SK-N-MC (cell line): ENCODE measurements around the gene GALNT7.
A peak's percentile ranks its signal among the peaks of the same experiment; 100 is the strongest.

Source experiments
- DNase-seq: peaks from one replicate; pipeline ENCODE4 v3.0.0-alpha.2; 2011; ENCODE audit warnings: low read depth, low spot score
- H3K27ac ChIP-seq: fragments of 200-600 bp; sonication (generic); 2 replicates; pipeline ENCODE4 v1.5.1; 2016; ENCODE audit warnings: mixed run types
- H3K36me3 ChIP-seq: fragments of 200-600 bp; sonication (generic); 2 replicates; pipeline ENCODE4 v1.6.1; 2017; ENCODE audit warnings: antibody characterized with exemption, low read length, mixed read lengths; ENCODE audit not compliant: insufficient read depth
- H3K4me3 ChIP-seq: fragments of 200-600 bp; sonication (generic); 2 replicates; pipeline ENCODE4 v1.5.1; 2016
- H3K9ac ChIP-seq: fragments of 200-600 bp; sonication (generic); 2 replicates; pipeline ENCODE4 v1.8.0; 2017; ENCODE audit warnings: mixed run types, mixed read lengths; ENCODE audit not compliant: insufficient read length
- H3K9me3 ChIP-seq: fragments of 200-600 bp; sonication (generic); 2 replicates; pipeline ENCODE4 v1.6.1; 2017; ENCODE audit warnings: low read depth, mild to moderate bottlenecking, antibody characterized with exemption, low read length, moderate library complexity, mixed read lengths
- EZH2 ChIP-seq: fragments of 200-600 bp; sonication (generic); IDR thresholded peaks from one replicate; pipeline ENCODE4 v1.6.1; 2017; ENCODE audit warnings: antibody characterized with exemption
- FOXP2 ChIP-seq: optimal IDR thresholded peaks from 2 replicates; pipeline ENCODE3; 2011; ENCODE audit warnings: mild to moderate bottlenecking, moderate library complexity; ENCODE audit not compliant: insufficient read depth; ENCODE audit errors: extremely low read length, control extremely low read depth
- POLR2AphosphoS5 ChIP-seq: IDR thresholded peaks from 2 replicates; pipeline ENCODE4 v1.6.1; 2012; ENCODE audit warnings: mild to moderate bottlenecking, low read depth, low read length, borderline replicate concordance

Gene GALNT7

GRCh38 chr4:173333658-173334084, 165.1 kb downstream of the GALNT7 start:
- no peaks in the 10 kb centered on the region for H3K9me3 ChIP-seq
- H3K4me3 ChIP-seq, result peak overlapping the region; percentile 96
- H3K9ac ChIP-seq, result peak overlapping the region; percentile 99
- TF ChIP-seq FOXP2 (no peak), EZH2 (no peak), POLR2AphosphoS5 (no peak)
- peaks cover 47% of the 10 kb centered on the region for H3K36me3 ChIP-seq
- peak overlapping the region; percentile 93 for H3K27ac ChIP-seq
- DNase-seq, result no peak

- Histone ChIP-seq H3K9ac (peak within 1 kb of the TSS; percentile 99), H3K4me3 (peak within 1 kb of the TSS; percentile 96), H3K36me3 (peaks cover 41% of the 10 kb centered on the region), H3K9me3 (no peaks in the 10 kb centered on the region), H3K27ac (peak within 1 kb of the TSS; percentile 97)
- TF ChIP-seq EZH2, result no peak
- TF ChIP-seq POLR2AphosphoS5, result peak; percentile 99
- TF ChIP-seq FOXP2, result peak; percentile 40
- peak; percentile 99 for DNase-seq
Measured at GRCh38 chr4:173334085-173334890, 165.7 kb downstream of the GALNT7 start, which contains the start of gene HMGB2. HMGB2 (minus strand) TSS chr4:173334358; CDS start chr4:173333649, 709 bp downstream.

- Histone ChIP-seq H3K36me3 (peaks cover 33% of the 10 kb centered on the region), H3K9ac (peak overlapping the region; percentile 94), H3K4me3 (peak overlapping the region; percentile 96), H3K27ac (peak overlapping the region; percentile 97), H3K9me3 (no peaks in the 10 kb centered on the region)
- peak; percentile 78 for DNase-seq
- TF ChIP-seq FOXP2 (peak; percentile 99), POLR2AphosphoS5 (peak; percentile 88), EZH2 (no peak)
Measured at GRCh38 chr4:173334891-173335752, 166.5 kb downstream of the GALNT7 start.

DNA sequence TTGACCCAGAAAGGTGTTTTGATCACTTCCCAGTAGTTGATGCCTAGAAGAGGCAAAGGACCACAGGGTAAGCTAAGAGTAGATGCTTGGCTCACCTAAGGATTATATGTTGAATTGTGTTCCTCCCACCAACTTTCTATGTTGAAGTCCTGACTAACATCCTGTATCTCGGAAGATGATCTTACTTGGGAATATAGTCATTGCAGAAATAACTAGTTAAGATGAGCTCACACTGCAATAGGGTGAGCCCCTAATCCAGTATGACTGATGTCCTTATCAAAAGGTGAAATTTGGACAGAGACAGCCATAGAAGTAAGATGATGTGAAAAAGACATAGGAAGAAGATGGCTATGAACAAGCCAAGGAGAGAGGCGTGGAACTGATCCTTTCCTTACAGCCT, 168.9 kb downstream of the GALNT7 start:
- no peak for DNase-seq
- Histone ChIP-seq H3K4me3 (no peak overlapping the region), H3K9ac (no peak overlapping the region), H3K27ac (no peak overlapping the region), H3K9me3 (no peaks in the 10 kb centered on the region), H3K36me3 (peaks cover 10% of the 10 kb centered on the region)
- TF ChIP-seq FOXP2 (no peak), EZH2 (no peak), POLR2AphosphoS5 (no peak)

GRCh38 chr4:173343832-173344397, 175.3 kb downstream of the GALNT7 start:
- no peak for TF ChIP-seq FOXP2
- no peak for TF ChIP-seq EZH2
- TF ChIP-seq POLR2AphosphoS5, result no peak
- Histone ChIP-seq H3K4me3 (no peak overlapping the region), H3K9ac (no peak overlapping the region), H3K27ac (0 out of 2 replicates have a peak overlapping the region, but pooled peaks have one; percentile 9), H3K9me3 (no peaks in the 10 kb centered on the region), H3K36me3 (no peaks in the 10 kb centered on the region)
- no peak for DNase-seq

GRCh38 chr4:173345648-173346047, 177.0 kb downstream of the GALNT7 start:
- Histone ChIP-seq H3K36me3 (no peaks in the 10 kb centered on the region), H3K9ac (no peak overlapping the region), H3K9me3 (no peaks in the 10 kb centered on the region), H3K4me3 (no peak overlapping the region), H3K27ac (no peak overlapping the region; the same call in 1 of the 2 replicates)
- TF ChIP-seq POLR2AphosphoS5 (no peak), FOXP2 (no peak), EZH2 (no peak)
- no peak for DNase-seq

GRCh38 chr4:173346074-173346473, 177.5 kb downstream of the GALNT7 start:
- Histone ChIP-seq H3K36me3 (no peaks in the 10 kb centered on the region), H3K9ac (no peak overlapping the region), H3K27ac (no peak overlapping the region; the same call in 1 of the 2 replicates), H3K9me3 (no peaks in the 10 kb centered on the region), H3K4me3 (no peak overlapping the region)
- no peak for DNase-seq
- TF ChIP-seq POLR2AphosphoS5 (no peak), EZH2 (no peak), FOXP2 (no peak)
